ENCODE results near the gene PUSL1.
A peak's percentile ranks its signal among the peaks of the same experiment; 100 is the strongest.

Gene PUSL1

GRCh38 chr1:1280782-1281481 lies 27.5 kb upstream of the PUSL1 start:
- Histone ChIP-seq H3K27me3 (replicated peaks; ENCODE audit: control insufficient read depth, insufficient read depth, low read length) (no peaks in the 10 kb centered on the region), H3K36me3 (ENCODE audit: control insufficient read depth, insufficient read depth, low read length) (no peaks in the 10 kb centered on the region), H3K4me3 (replicated peaks; ENCODE audit: low read depth, low read length) (no peak overlapping the region)
- no peak for DNase-seq (ENCODE audit: extremely low read depth, insufficient read length)
- no peak for TF ChIP-seq CTCF (IDR thresholded peaks at IDR 0.05; ENCODE audit: insufficient read depth, low read length, poor library complexity, severe bottlenecking)

DNA sequence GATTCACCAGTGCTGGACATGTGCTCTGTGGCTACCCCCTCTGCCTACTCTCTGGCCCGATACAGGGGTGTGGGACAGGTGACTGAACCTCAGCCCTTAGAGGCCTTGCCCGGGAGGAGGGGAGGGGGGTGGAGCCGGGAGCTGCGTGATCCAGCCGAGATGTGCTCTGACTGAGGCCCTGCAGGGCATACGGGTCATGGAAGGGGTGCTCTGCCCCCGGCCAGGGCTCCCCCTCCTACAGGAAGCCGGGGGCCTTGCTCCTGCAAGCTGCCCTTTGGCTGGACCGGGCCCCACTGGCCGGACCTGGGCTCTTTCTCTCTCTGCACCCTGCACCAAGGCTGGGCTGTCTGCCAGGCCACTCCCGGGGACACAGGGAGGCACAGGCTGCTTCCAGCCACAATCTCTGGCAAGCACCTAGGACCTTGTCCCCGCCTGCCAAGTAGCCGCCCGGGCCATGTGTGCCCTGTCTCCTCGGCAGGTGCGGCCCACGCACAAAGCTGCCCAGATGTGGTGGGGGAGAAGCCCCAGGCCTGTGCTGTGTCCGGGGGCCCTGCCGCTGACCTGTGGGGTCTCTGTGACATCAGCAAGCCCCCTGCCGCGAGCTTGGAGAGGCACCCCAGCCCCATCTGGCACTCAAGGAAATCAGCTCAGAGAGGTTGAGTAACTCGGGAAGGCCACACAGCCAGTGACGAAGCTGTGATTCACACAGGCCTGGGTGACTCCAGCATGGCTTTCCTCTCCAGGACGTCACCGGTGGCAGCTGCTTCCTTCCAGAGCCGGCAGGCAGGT lies 26.7 kb upstream of the PUSL1 start:
- no peak for DNase-seq (ENCODE audit: extremely low read depth, insufficient read length)
- no peaks in the 10 kb centered on the region for H3K27me3 ChIP-seq (replicated peaks; ENCODE audit: control insufficient read depth, insufficient read depth, low read length)
- H3K4me3 ChIP-seq (replicated peaks; ENCODE audit: low read depth, low read length), result no peak overlapping the region
- no peaks in the 10 kb centered on the region for H3K36me3 ChIP-seq (ENCODE audit: control insufficient read depth, insufficient read depth, low read length)
- TF ChIP-seq CTCF (IDR thresholded peaks at IDR 0.05; ENCODE audit: insufficient read depth, low read length, poor library complexity, severe bottlenecking), result no peak

DNA sequence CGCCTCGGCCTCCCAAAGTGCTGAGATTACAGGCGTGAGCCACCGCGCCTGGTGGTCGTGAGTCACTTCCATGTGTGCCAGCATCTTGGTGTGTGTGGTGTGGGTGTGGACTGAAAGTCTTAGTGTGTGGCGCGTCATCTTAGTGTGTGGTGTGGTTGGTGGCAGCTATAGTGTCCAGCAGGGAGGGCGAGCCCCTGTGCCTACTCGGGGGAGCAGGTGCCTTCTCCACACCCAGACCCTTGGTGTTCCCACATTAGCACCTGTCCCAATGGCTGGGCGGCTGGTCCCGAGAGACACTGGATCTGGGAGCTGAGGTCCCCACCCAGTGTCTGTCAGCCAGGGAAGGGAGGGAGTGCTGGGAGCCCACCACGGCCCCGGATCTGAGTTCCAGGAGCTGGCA lies 25.4 kb upstream of the PUSL1 start:
- Histone ChIP-seq H3K4me3 (replicated peaks; ENCODE audit: low read depth, low read length) (no peak overlapping the region), H3K36me3 (ENCODE audit: control insufficient read depth, insufficient read depth, low read length) (no peaks in the 10 kb centered on the region), H3K27me3 (replicated peaks; ENCODE audit: control insufficient read depth, insufficient read depth, low read length) (no peaks in the 10 kb centered on the region)
- DNase-seq (ENCODE audit: extremely low read depth, insufficient read length), result no peak
- TF ChIP-seq CTCF (IDR thresholded peaks at IDR 0.05; ENCODE audit: insufficient read depth, low read length, poor library complexity, severe bottlenecking), result no peak

DNA sequence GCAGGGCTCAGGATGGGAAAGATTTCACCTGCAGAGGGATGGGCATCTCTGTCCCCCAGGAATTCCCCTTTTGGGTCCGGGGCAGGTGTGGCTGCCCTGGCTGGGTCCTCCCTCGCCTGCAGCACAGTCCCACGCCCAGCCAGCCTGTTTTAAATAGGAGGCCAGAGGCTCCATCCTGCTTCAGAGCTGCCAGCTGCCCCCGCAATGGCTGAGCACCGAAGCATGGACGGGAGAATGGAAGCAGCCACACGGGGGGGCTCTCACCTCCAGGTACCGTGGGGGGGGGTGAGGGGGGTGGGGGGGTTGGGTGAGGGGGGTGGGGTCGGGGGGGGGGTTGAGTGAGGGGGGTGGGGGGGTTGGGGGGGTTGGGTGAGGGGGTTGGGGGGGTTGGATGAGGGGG lies 24.6 kb upstream of the PUSL1 start:
- peak; percentile 9 for DNase-seq (ENCODE audit: extremely low read depth, insufficient read length)
- no peak overlapping the region for H3K4me3 ChIP-seq (replicated peaks; ENCODE audit: low read depth, low read length)
- H3K36me3 ChIP-seq (ENCODE audit: control insufficient read depth, insufficient read depth, low read length), result no peaks in the 10 kb centered on the region
- H3K27me3 ChIP-seq (replicated peaks; ENCODE audit: control insufficient read depth, insufficient read depth, low read length), result no peaks in the 10 kb centered on the region
- TF ChIP-seq CTCF (IDR thresholded peaks at IDR 0.05; ENCODE audit: insufficient read depth, low read length, poor library complexity, severe bottlenecking), result no peak

GRCh38 chr1:1284221-1285101 lies 23.9 kb upstream of the PUSL1 start:
- no peak overlapping the region for H3K4me3 ChIP-seq (replicated peaks; ENCODE audit: low read depth, low read length)
- peak; percentile 10 for DNase-seq (ENCODE audit: extremely low read depth, insufficient read length)
- H3K27me3 ChIP-seq (replicated peaks; ENCODE audit: control insufficient read depth, insufficient read depth, low read length), result no peaks in the 10 kb centered on the region

More at GRCh38 chr1:1284221-1285101, 23.9 kb upstream of the PUSL1 start:
- H3K36me3 ChIP-seq (ENCODE audit: control insufficient read depth, insufficient read depth, low read length), result no peaks in the 10 kb centered on the region
- no peak for TF ChIP-seq CTCF (IDR thresholded peaks at IDR 0.05; ENCODE audit: insufficient read depth, low read length, poor library complexity, severe bottlenecking)

Measured in GM06990 (cell line).